SK-N-SH (cell line): ENCODE data around the gene NTRK3.
"Not testable (repeated sequence)": the region's sequence is repeated elsewhere in the genome, so short reads cannot be mapped to it uniquely, and the experiment has no call there.

Source experiments
- CHD2 ChIP-seq: fragments of 150-350 bp; IDR thresholded peaks from 2 replicates; pipeline ENCODE4 v1.6.1; 2018; ENCODE audit warnings: low read length; ENCODE audit not compliant: partially characterized antibody
- EP300 ChIP-seq, 2 experiments: IDR thresholded peaks; 2 replicates each; pipeline versions ENCODE4 v1.4.0 to v1.6.1; 2012; ENCODE audit warnings: borderline replicate concordance in 1 of 2, low read depth in 1 of 2, low read length in 1 of 2
- EZH2phosphoT487 ChIP-seq: fragments of 200-600 bp; sonication (generic); IDR thresholded peaks from 2 replicates; pipeline ENCODE4 v1.6.1; 2017; ENCODE audit warnings: low read depth, mixed run types, mild to moderate bottlenecking, antibody characterized with exemption, moderate library complexity, borderline replicate concordance
- MAX ChIP-seq: IDR thresholded peaks from 2 replicates; pipeline ENCODE4 v1.4.0; 2012; ENCODE audit warnings: low read depth
- MXI1 ChIP-seq: IDR thresholded peaks from 2 replicates; pipeline ENCODE4 v1.6.1; 2012; ENCODE audit warnings: mild to moderate bottlenecking, low read depth, low read length, improper control_type of control experiment
- POLR2AphosphoS5 ChIP-seq: IDR thresholded peaks from 2 replicates; pipeline ENCODE4 v1.6.1; 2012; ENCODE audit warnings: low read depth, low read length
- RAD21 ChIP-seq: IDR thresholded peaks from 2 replicates; pipeline ENCODE4 v1.6.1; 2012; ENCODE audit warnings: mild to moderate bottlenecking, low read length
- RXRA ChIP-seq: IDR thresholded peaks from 2 replicates; pipeline ENCODE4 v1.4.0; 2012; ENCODE audit warnings: low read depth, mild to moderate bottlenecking, borderline replicate concordance
- SIN3A ChIP-seq: IDR thresholded peaks from 2 replicates; pipeline ENCODE4 v1.6.1; 2012; ENCODE audit warnings: low read depth, mild to moderate bottlenecking, low read length, moderate library complexity, borderline replicate concordance
- TAF1 ChIP-seq: IDR thresholded peaks from 2 replicates; pipeline ENCODE4 v1.6.1; 2012; ENCODE audit warnings: low read depth, mild to moderate bottlenecking, low read length, moderate library complexity, borderline replicate concordance
- YY1 ChIP-seq: IDR thresholded peaks from 2 replicates; pipeline ENCODE4 v1.4.0; 2012; ENCODE audit warnings: low read depth, mild to moderate bottlenecking
- TF ChIP-seq, protein P1 (sequence below): fragments of 200-600 bp; sonication (generic); IDR thresholded peaks from 2 replicates; pipeline ENCODE4 v1.6.1; 2017; ENCODE audit warnings: antibody characterized with exemption, mild to moderate bottlenecking, moderate library complexity

GRCh38 chr15:88033421-88033820 is 223.1 kb downstream of the NTRK3 start:
- TF ChIP-seq RXRA; YY1; POLR2AphosphoS5; SIN3A; MXI1; TAF1; MAX; EZH2phosphoT487; CHD2; RAD21; EP300 (IDR thresholded peaks at IDR 0.05; ENCODE audit: borderline replicate concordance in 1 of 2, low read depth in 1 of 2, low read length in 1 of 2): not testable (repeated sequence)
- TF ChIP-seq, protein P1, sequence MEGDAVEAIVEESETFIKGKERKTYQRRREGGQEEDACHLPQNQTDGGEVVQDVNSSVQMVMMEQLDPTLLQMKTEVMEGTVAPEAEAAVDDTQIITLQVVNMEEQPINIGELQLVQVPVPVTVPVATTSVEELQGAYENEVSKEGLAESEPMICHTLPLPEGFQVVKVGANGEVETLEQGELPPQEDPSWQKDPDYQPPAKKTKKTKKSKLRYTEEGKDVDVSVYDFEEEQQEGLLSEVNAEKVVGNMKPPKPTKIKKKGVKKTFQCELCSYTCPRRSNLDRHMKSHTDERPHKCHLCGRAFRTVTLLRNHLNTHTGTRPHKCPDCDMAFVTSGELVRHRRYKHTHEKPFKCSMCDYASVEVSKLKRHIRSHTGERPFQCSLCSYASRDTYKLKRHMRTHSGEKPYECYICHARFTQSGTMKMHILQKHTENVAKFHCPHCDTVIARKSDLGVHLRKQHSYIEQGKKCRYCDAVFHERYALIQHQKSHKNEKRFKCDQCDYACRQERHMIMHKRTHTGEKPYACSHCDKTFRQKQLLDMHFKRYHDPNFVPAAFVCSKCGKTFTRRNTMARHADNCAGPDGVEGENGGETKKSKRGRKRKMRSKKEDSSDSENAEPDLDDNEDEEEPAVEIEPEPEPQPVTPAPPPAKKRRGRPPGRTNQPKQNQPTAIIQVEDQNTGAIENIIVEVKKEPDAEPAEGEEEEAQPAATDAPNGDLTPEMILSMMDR, result not testable (repeated sequence)
